ENCODE results near the gene ELOVL1. TPM values are rescaled to one million over a fixed set of nuclear protein-coding genes. Genes with fewer than 3 reads are reported as not detected.
A peak's percentile ranks its signal among the peaks of the same experiment; 100 is the strongest.

ELOVL1 gene
- total and polyA plus RNA-seq, 8 donors: 64.9 to 144 (median 80.8) TPM

- DNase-seq: no peak
- no peak for ATAC-seq
Measured at GRCh38 chr1:43327549-43328292, 40.1 kb downstream of the ELOVL1 start.

DNA sequence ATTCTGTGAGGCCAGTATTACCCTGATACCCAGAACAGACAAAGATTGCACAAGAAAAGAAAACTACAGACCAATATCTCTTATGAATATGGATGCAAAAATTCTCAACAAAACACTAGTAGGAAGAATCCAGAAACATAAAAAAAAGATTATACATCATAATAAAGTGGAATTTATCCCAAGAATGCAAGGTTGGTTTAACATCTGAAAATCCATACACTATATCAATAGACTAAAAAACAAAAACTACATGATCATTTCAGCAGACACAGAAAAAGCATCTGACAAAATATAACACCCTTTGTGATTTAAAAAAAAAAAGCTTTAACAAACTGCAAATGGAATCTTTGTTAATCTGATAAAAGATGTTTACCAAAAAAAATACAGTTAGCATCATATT is 42.4 kb downstream of the ELOVL1 start:
- intact Hi-C loops (cut with DNase I): no loop called here
- no peak overlapping the region for H3K4me3 ChIP-seq
- ATAC-seq (no peak), DNase-seq (no peak)
- H3K4me1 ChIP-seq: peaks cover 0 to 9% of the 10 kb centered on the region in 2 donors
- peaks cover 0 to 13% of the 10 kb centered on the region in 2 donors for H3K9me3 ChIP-seq
- peaks cover 0 to 11% of the 10 kb centered on the region in 2 donors for H3K36me3 ChIP-seq
- no peaks in the 10 kb centered on the region for H3K27me3 ChIP-seq
- TF ChIP-seq, protein P1, sequence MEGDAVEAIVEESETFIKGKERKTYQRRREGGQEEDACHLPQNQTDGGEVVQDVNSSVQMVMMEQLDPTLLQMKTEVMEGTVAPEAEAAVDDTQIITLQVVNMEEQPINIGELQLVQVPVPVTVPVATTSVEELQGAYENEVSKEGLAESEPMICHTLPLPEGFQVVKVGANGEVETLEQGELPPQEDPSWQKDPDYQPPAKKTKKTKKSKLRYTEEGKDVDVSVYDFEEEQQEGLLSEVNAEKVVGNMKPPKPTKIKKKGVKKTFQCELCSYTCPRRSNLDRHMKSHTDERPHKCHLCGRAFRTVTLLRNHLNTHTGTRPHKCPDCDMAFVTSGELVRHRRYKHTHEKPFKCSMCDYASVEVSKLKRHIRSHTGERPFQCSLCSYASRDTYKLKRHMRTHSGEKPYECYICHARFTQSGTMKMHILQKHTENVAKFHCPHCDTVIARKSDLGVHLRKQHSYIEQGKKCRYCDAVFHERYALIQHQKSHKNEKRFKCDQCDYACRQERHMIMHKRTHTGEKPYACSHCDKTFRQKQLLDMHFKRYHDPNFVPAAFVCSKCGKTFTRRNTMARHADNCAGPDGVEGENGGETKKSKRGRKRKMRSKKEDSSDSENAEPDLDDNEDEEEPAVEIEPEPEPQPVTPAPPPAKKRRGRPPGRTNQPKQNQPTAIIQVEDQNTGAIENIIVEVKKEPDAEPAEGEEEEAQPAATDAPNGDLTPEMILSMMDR (IDR thresholded peaks at IDR 0.05): no peak
- H3K27ac ChIP-seq: no peak overlapping the region

More at GRCh38 chr1:43327549-43328292, 40.1 kb downstream of the ELOVL1 start:
- H3K4me3 ChIP-seq: no peak overlapping the region
- intact Hi-C loops (cut with DNase I): no loop called here
- H3K36me3 ChIP-seq: no peaks in the 10 kb centered on the region
- H3K9me3 ChIP-seq: peaks cover 0 to 13% of the 10 kb centered on the region in 2 donors
- H3K4me1 ChIP-seq: peaks cover 0 to 14% of the 10 kb centered on the region in 2 donors
- TF ChIP-seq, protein P1 (IDR thresholded peaks at IDR 0.05): no peak
- no peaks in the 10 kb centered on the region for H3K27me3 ChIP-seq
- H3K27ac ChIP-seq: no peak overlapping the region

- ATAC-seq: no peak
- Histone ChIP-seq H3K27ac (no peak overlapping the region), H3K36me3 (peaks cover 0 to 11% of the 10 kb centered on the region in 2 donors), H3K4me1 (peaks cover 0 to 3% of the 10 kb centered on the region in 2 donors), H3K4me3 (no peak overlapping the region), H3K27me3 (no peaks in the 10 kb centered on the region), H3K9me3 (peaks cover 0 to 13% of the 10 kb centered on the region in 2 donors)
- no peak for DNase-seq
- TF ChIP-seq, protein P1 (IDR thresholded peaks at IDR 0.05): no peak
- intact Hi-C loops (cut with DNase I): no loop called here
Measured at GRCh38 chr1:43324810-43325209, 43.0 kb downstream of the ELOVL1 start.

- no peak overlapping the region for H3K27ac ChIP-seq
- DNase-seq (peak in 2 of 4 donors; percentile 22 to 32), ATAC-seq (no peak)
- H3K4me3 ChIP-seq: no peak overlapping the region
- TF ChIP-seq, protein P1 (IDR thresholded peaks at IDR 0.05): no peak
- intact Hi-C loops (cut with DNase I): no loop called here
- no peaks in the 10 kb centered on the region for H3K4me1 ChIP-seq
- peaks cover 0 to 10% of the 10 kb centered on the region in 2 donors for H3K9me3 ChIP-seq
- H3K27me3 ChIP-seq: no peaks in the 10 kb centered on the region
- H3K36me3 ChIP-seq: peaks cover 0 to 20% of the 10 kb centered on the region in 2 donors
Measured at GRCh38 chr1:43322506-43322905, 45.3 kb downstream of the ELOVL1 start.

- no peaks in the 10 kb centered on the region for H3K27me3 ChIP-seq
- H3K9me3 ChIP-seq: peaks cover 0 to 8% of the 10 kb centered on the region in 2 donors
- H3K36me3 ChIP-seq: peaks cover 0 to 20% of the 10 kb centered on the region in 2 donors
- intact Hi-C loops (cut with DNase I): no loop called here
- ATAC-seq: no peak
- H3K4me3 ChIP-seq: no peak overlapping the region
- peak in 2 of 4 donors; percentile 18 to 61 for DNase-seq
- no peak overlapping the region for H3K27ac ChIP-seq
- no peaks in the 10 kb centered on the region for H3K4me1 ChIP-seq
- TF ChIP-seq, protein P1 (IDR thresholded peaks at IDR 0.05): no peak
Measured at GRCh38 chr1:43321331-43321891, 46.4 kb downstream of the ELOVL1 start.
